AG04450 (cell line): ENCODE data around the gene ZCRB1. TPM values are rescaled to one million over a fixed set of nuclear protein-coding genes. Genes with fewer than 3 reads are reported as not detected.

ENCODE experiments used
- CTCF ChIA-PET: fragments of 300-600, 350-600 bp; formaldehyde crosslinking; extraction: SDS; loops from one replicate; lab custom pipeline; 2022; ENCODE audit warnings: antibody characterized with exemption, inconsistent platforms; lab: Charles Lee
- POLR2A ChIA-PET: fragments of 350-600 bp; formaldehyde crosslinking; extraction: SDS; loops from one replicate; lab custom pipeline; 2021; ENCODE audit warnings: antibody characterized with exemption, inconsistent platforms; lab: Yijun Ruan, JAX
- DNase-seq: peaks from one replicate; pipeline ENCODE4 v3.0.0-alpha.2; 2011; ENCODE audit warnings: low read depth, low spot score
- H3K27ac ChIP-seq: one replicate; pipeline ENCODE4 v1.5.1; 2012; ENCODE audit warnings: low read depth, low read length, control low read depth
- H3K27me3 ChIP-seq: one replicate; pipeline ENCODE4 v1.6.0; 2012; ENCODE audit warnings: low read length; ENCODE audit not compliant: control insufficient read depth, insufficient read depth
- H3K4me3 ChIP-seq: 2 replicates; pipeline ENCODE4 v1.5.1; 2011; ENCODE audit warnings: mild to moderate bottlenecking, low read depth, low read length, control low read depth
- H3K9me3 ChIP-seq: 2 replicates; pipeline ENCODE4 v1.5.1; 2012; ENCODE audit warnings: low read length; ENCODE audit not compliant: control insufficient read depth, insufficient read depth
- polyA plus RNA-seq: library from polyadenylated mRNA; depleted of rRNA; stranded (reverse); fragments of >200 nt; gene quantifications from 2 replicates; pipeline ENCODE4 v1.2.3, GENCODE V29; 2011
- TF ChIP-seq, protein P1 (sequence below): IDR thresholded peaks from 2 replicates; pipeline ENCODE4 v1.5.1; 2011; ENCODE audit warnings: low read depth, low read length, control low read depth, inconsistent platforms

ZCRB1 gene
- polyA plus RNA-seq, 1 experiment, result 59.6 TPM

DNA sequence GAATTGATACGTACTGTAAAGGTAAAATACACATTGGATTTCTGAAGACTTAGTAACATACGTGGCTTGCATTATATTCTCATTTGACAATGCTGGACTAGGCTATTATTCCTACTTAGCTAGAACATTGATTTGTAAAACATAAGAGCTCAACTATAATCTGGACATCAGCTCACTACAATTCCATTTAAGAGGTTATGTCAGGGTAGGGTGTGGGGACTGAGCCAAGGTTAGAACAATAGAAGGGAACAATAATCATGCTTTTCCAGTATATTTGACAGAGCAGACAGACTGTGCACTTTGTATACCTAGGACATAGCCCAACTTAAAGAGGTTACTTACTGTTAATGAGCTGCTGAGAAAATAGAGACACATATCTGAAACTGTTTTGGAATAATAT, 10.8 kb downstream of the ZCRB1 start:
- no peak for DNase-seq
- ChIA-PET POLR2A (no interaction called here), CTCF (interaction anchor here (1.6 kb wide), 1 partner anchor 17 kb away, joined by 4 read pairs; no protein-coding TSS in a partner anchor)
- H3K27ac ChIP-seq, result no peak overlapping the region
- TF ChIP-seq, protein P1, sequence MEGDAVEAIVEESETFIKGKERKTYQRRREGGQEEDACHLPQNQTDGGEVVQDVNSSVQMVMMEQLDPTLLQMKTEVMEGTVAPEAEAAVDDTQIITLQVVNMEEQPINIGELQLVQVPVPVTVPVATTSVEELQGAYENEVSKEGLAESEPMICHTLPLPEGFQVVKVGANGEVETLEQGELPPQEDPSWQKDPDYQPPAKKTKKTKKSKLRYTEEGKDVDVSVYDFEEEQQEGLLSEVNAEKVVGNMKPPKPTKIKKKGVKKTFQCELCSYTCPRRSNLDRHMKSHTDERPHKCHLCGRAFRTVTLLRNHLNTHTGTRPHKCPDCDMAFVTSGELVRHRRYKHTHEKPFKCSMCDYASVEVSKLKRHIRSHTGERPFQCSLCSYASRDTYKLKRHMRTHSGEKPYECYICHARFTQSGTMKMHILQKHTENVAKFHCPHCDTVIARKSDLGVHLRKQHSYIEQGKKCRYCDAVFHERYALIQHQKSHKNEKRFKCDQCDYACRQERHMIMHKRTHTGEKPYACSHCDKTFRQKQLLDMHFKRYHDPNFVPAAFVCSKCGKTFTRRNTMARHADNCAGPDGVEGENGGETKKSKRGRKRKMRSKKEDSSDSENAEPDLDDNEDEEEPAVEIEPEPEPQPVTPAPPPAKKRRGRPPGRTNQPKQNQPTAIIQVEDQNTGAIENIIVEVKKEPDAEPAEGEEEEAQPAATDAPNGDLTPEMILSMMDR, result no peak
- H3K27me3 ChIP-seq, result no peaks in the 10 kb centered on the region
- no peaks in the 10 kb centered on the region for H3K9me3 ChIP-seq
- H3K4me3 ChIP-seq, result no peak overlapping the region

DNA sequence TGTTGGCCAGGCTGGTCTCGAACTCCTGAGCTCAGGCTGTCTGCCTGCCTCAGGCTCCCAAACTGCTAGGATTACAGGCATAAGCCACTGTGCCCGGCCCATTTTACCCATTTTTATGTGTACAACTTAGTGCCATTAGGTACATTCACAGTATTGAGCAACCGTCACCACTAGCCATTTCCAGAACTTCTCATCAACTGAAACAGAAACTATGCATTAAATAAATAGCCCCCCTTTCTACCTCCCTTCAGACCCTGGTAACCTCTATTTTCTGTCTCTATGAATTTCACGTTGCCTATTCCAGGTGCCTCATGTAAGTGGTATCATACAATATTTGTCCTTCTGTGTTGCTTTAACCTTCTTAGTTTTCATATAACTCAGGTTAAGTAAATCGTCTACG, 15.9 kb downstream of the ZCRB1 start:
- DNase-seq, result no peak
- Histone ChIP-seq H3K4me3 (no peak overlapping the region), H3K9me3 (no peaks in the 10 kb centered on the region), H3K27ac (no peak overlapping the region), H3K27me3 (no peaks in the 10 kb centered on the region)
- TF ChIP-seq, protein P1, result no peak
- ChIA-PET CTCF (no interaction called here), POLR2A (no interaction called here)

DNA sequence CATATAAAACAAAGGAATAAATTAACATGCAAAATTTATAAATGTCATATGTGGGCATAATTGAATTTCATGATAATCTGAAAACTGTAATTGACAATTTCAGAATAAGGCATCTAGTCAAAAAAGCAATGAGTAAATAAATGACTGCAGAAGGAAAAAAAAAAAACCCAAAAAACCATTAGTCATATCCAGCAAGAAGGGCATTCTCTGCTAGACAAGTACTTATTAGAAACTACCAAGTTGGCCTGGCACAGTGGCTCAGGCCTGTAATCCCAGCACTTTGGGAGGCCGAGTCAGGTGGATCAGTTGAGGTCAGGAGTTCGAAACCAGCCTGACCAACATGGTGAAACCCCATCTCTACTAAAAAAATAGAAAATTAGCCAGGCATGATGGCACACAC, 17.5 kb downstream of the ZCRB1 start:
- no peak overlapping the region for H3K4me3 ChIP-seq
- CTCF ChIA-PET, result interaction anchor here (1.4 kb wide), 1 partner anchor 284 kb away, joined by 4 read pairs; no protein-coding TSS in a partner anchor
- TF ChIP-seq, protein P1, result no peak

DNA sequence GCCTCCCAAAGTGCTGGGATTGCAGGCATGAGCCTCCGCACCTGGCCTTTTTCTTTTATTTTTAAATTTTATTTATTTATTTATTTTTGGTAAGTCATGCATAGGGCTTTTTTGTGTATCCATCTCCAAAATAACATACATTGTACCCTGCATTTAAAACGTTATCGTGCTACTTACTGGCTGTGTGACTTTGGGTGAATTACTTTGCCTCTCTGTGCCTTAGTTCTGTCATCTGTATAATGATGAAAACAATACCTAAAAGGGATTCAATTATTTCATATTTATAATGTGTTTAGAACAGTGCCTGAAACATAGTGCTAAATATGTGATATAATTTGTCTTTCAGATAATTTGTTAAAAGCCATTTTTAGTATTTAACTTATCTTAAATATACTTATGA, 19.6 kb downstream of the ZCRB1 start:
- Histone ChIP-seq H3K27ac (no peak overlapping the region), H3K9me3 (no peaks in the 10 kb centered on the region), H3K27me3 (no peaks in the 10 kb centered on the region), H3K4me3 (no peak overlapping the region)
- no peak for DNase-seq
- CTCF ChIA-PET, result no interaction called here
- TF ChIP-seq, protein P1, result no peak
- POLR2A ChIA-PET, result no interaction called here

More for the DNA sequence above, 17.5 kb downstream of the ZCRB1 start:
- POLR2A ChIA-PET, result no interaction called here
- no peak overlapping the region for H3K27ac ChIP-seq
- H3K27me3 ChIP-seq, result no peaks in the 10 kb centered on the region
- no peaks in the 10 kb centered on the region for H3K9me3 ChIP-seq
- no peak for DNase-seq

DNA sequence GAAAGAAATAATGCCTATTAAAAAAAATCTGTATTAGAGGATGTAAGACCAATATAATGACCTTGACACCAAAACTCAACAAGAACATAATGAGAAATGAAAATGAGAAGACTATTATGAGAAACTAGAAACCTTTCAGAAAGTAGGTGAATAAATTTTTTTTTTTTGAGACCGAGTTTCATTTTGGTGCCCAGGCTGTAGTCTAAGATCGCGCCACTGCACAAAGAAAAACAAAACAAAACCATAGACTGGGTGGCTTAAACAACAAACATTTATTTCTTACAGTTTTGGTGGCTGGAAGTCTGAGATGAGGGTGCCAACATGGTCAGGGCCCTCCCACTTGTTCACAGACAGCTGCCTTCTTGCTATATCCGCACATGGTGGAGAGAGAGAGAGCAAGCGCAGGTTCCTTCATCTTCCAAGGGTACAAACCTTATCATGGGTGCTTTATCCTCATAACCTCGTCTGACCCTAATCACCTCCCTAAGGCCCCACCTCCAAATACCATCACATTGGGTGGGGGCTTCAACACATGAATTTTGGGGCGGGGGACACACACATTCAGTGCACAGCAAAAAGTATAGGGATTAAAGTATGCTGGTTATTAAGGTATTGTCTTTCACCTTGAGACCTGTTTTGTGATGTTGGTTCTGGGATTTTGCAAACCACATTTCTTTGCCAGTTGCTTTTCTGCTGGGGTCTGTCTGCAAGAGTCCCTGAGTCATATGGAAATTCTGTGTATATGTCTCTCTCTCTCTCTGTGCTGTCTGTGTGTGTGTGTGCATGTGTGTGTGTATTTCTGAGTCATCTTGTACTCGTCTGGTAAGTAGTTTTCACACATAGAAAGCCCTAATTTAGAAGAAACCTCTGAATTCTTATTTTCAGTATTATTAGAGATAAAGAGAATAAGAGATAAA, 26.2 kb downstream of the ZCRB1 start:
- Histone ChIP-seq H3K27ac (no peak overlapping the region), H3K27me3 (no peaks in the 10 kb centered on the region), H3K9me3 (peaks cover 5% of the 10 kb centered on the region; the same call in 1 of the 2 replicates), H3K4me3 (no peak overlapping the region)
- ChIA-PET CTCF (interaction anchor here (1.6 kb wide), 1 partner anchor 275 kb away, joined by 5 read pairs; no protein-coding TSS in a partner anchor), POLR2A (no interaction called here)
- DNase-seq, result peak; percentile 44
- TF ChIP-seq, protein P1, result no peak
